Esophagus muscularis mucosa (tissue), 4 donors: Measurements from ENCODE around the gene AGFG1. TPM values are rescaled to one million over a fixed set of nuclear protein-coding genes. Genes with fewer than 3 reads are reported as not detected.

Source experiments
- DNase-seq: peaks from one replicate; pipeline ENCODE4 v3.0.0-alpha.2; 2017; ENCODE audit errors: extremely low spot score
- H3K27ac ChIP-seq, 4 donors: fragments of 200-600 bp; sonication (generic); replicated peaks in 1 of 4; 1 replicate in 3 of 4; 2 replicates in 1 of 4; pipeline ENCODE4 v1.5.1; 2016 to 2019; ENCODE audit warnings: mild to moderate bottlenecking in 1 of 4
- H3K27me3 ChIP-seq, 4 donors: fragments of 200-600 bp; sonication (generic); one replicate each; pipeline versions ENCODE4 v1.5.1 to v1.6.0; 2016 to 2019
- H3K36me3 ChIP-seq, 4 donors: fragments of 200-600 bp; sonication (generic); one replicate each; pipeline ENCODE4 v1.5.1; 2016 to 2019
- H3K4me1 ChIP-seq, 4 donors: fragments of 200-600 bp; sonication (generic); one replicate each; pipeline ENCODE4 v1.5.1; 2016 to 2019
- H3K4me3 ChIP-seq, 4 donors: fragments of 200-600 bp; sonication (generic); 1 replicate in 2 of 4; 2 replicates in 2 of 4; pipeline ENCODE4 v1.5.1; 2016 to 2019; ENCODE audit warnings: mild to moderate bottlenecking in 4 of 4, moderate library complexity in 1 of 4
- H3K9me3 ChIP-seq, 4 donors: fragments of 200-600 bp; sonication (generic); 1 replicate in 3 of 4; 2 replicates in 1 of 4; pipeline ENCODE4 v1.5.1; 2016 to 2019
- EP300 ChIP-seq: sonication (generic); formaldehyde crosslinking; IDR thresholded peaks from one replicate; pipeline ENCODE4 v1.6.1; 2017; ENCODE audit warnings: antibody characterized with exemption
- POLR2A ChIP-seq: fragments of 450-650 bp; IDR thresholded peaks from one replicate; pipeline ENCODE4 v1.6.1; 2017; ENCODE audit warnings: antibody characterized with exemption, moderate library complexity, mild to moderate bottlenecking, low read depth
- POLR2AphosphoS5 ChIP-seq, 2 donors: sonication (generic); formaldehyde crosslinking; IDR thresholded peaks; one replicate each; pipeline ENCODE4 v1.6.1; 2017; ENCODE audit warnings: antibody characterized with exemption in 2 of 2
- WGBS: methylation state at CpG from one replicate; pipeline ENCODE4 v1.1.5; 2018; 5-methylcytosine and 5-hydroxymethylcytosine counted together
- intact Hi-C: fragments of 100-400 bp; cut with DNase I; formaldehyde crosslinking; loops from one replicate; pipeline ENCODE4 v1.15.1; 2023
- total RNA-seq, 4 donors: library from RNA; depleted of rRNA; stranded (reverse); fragments of >200 nt; gene quantifications; one replicate each; pipeline versions ENCODE4 v1.1.0 to v1.2.1, GENCODE V29; 2016
- TF ChIP-seq, protein P1 (sequence below), 3 experiments: fragments of 200-600 bp in 2 of 3; fragments of 450-650 bp in 1 of 3; sonication (generic) in 2 of 3; IDR thresholded peaks; one replicate each; pipeline ENCODE4 v1.5.1; 2017 to 2019; ENCODE audit warnings: antibody characterized with exemption in 3 of 3, mild to moderate bottlenecking in 2 of 3, moderate library complexity in 1 of 3

AGFG1 gene
- total RNA-seq, 4 donors from 2014 or later: 27.4 to 73.4 (median 52.7) TPM

- H3K27ac ChIP-seq: no peak overlapping the region
- H3K36me3 ChIP-seq: no peaks in the 10 kb centered on the region
- no peaks in the 10 kb centered on the region for H3K27me3 ChIP-seq
- no peak for DNase-seq
- intact Hi-C loops: loop anchor here (5.0 kb wide), 1 partner anchor 35 kb away; no protein-coding TSS in a partner anchor
- peaks cover 7 to 55% (median 46%) of the 10 kb centered on the region in 4 donors for H3K4me1 ChIP-seq
- no peaks in the 10 kb centered on the region for H3K9me3 ChIP-seq
- H3K4me3 ChIP-seq: no peak overlapping the region
- no peak for TF ChIP-seq EP300
- TF ChIP-seq POLR2AphosphoS5 (IDR thresholded peaks at IDR 0.05): no peak
- TF ChIP-seq POLR2A: no peak
- TF ChIP-seq, protein P1, sequence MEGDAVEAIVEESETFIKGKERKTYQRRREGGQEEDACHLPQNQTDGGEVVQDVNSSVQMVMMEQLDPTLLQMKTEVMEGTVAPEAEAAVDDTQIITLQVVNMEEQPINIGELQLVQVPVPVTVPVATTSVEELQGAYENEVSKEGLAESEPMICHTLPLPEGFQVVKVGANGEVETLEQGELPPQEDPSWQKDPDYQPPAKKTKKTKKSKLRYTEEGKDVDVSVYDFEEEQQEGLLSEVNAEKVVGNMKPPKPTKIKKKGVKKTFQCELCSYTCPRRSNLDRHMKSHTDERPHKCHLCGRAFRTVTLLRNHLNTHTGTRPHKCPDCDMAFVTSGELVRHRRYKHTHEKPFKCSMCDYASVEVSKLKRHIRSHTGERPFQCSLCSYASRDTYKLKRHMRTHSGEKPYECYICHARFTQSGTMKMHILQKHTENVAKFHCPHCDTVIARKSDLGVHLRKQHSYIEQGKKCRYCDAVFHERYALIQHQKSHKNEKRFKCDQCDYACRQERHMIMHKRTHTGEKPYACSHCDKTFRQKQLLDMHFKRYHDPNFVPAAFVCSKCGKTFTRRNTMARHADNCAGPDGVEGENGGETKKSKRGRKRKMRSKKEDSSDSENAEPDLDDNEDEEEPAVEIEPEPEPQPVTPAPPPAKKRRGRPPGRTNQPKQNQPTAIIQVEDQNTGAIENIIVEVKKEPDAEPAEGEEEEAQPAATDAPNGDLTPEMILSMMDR (IDR thresholded peaks at IDR 0.05): no peak
- 91% methylated on average over 1 of the region's 1 CpG for WGBS
These were observed 10.8 kb downstream of the AGFG1 start for GRCh38 chr2:227482638-227483340.

DNA sequence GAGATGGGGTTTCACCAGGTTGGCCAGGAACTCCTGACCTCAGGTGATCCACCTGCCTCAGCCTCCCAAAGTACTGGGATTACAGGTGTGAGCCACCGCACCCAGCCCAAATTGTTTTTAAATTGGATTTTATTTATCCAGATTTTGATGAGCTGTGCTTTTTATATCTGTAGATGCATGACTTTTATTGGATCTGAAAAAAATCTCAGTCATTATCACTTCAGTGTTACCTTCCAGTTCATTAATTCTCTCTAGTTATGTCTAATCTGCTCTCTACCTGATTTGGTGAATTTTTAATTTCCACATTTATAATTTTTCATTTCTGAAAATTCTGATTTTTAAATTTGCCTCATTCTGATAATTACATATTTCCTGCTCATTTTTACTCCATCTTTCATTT lies 13.5 kb downstream of the AGFG1 start:
- Histone ChIP-seq H3K9me3 (no peaks in the 10 kb centered on the region), H3K27ac (no peak overlapping the region), H3K4me1 (peaks cover 8 to 39% (median 30%) of the 10 kb centered on the region in 4 donors), H3K4me3 (no peak overlapping the region), H3K36me3 (no peaks in the 10 kb centered on the region), H3K27me3 (no peaks in the 10 kb centered on the region)
- TF ChIP-seq POLR2AphosphoS5 (IDR thresholded peaks at IDR 0.05) (no peak), EP300 (no peak), POLR2A (no peak)
- TF ChIP-seq, protein P1 (IDR thresholded peaks at IDR 0.05): no peak
- intact Hi-C loops: no loop called here
- no peak for DNase-seq
- 100% methylated on average over 1 of the region's 1 CpG for WGBS

DNA sequence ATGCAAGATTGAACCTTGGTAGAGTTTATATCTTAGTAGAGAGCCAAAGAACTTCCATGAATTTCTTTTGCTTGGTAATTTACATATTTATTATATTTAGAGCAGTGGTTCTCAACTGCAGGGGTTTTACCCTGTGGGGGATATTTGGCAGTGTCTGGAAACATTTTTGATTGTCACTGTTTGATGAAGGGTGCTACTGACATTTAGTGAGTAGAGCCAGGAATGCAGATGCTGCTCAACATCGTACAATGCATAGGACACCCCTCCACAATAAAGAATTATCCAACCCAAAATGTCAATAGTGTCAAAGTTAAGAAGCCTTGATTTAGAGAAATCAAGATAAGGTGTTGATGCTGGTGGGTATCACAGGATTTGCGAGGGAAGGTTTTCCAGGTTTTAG lies 14.7 kb downstream of the AGFG1 start:
- DNase-seq: no peak
- no peaks in the 10 kb centered on the region for H3K9me3 ChIP-seq
- H3K27me3 ChIP-seq: no peaks in the 10 kb centered on the region
- H3K27ac ChIP-seq: no peak overlapping the region
- TF ChIP-seq EP300 (no peak), POLR2A (no peak), POLR2AphosphoS5 (IDR thresholded peaks at IDR 0.05) (no peak)
- TF ChIP-seq, protein P1 (IDR thresholded peaks at IDR 0.05): no peak
- H3K36me3 ChIP-seq: no peaks in the 10 kb centered on the region
- no peak overlapping the region for H3K4me3 ChIP-seq
- 95% methylated on average over 2 of the region's 2 CpGs for WGBS
- intact Hi-C loops: no loop called here
- peaks cover 8 to 31% (median 20%) of the 10 kb centered on the region in 4 donors for H3K4me1 ChIP-seq

DNA sequence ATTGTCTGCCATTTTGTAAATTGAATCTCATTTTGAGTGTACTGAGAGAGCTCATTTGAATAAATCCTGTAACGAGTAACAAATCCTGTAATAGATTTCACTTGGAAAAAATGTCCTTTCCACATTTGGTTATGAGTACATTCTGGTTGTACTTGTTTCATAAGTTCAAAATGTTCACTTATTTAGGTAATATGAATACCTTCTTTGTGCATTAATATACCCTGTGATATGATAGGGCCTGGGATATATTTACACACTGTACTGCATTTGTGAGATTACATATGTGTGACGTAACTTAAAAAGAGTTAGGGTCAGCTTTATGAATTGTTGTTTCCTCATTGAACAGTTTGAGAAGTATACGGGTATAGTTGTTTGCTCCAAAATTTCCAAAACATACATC lies 16.1 kb downstream of the AGFG1 start:
- WGBS: 89% methylated on average over 3 of the region's 3 CpGs
- Histone ChIP-seq H3K9me3 (no peaks in the 10 kb centered on the region), H3K4me1 (peaks cover 8 to 23% (median 11%) of the 10 kb centered on the region in 4 donors), H3K36me3 (peaks cover 0 to 7% (median 0%) of the 10 kb centered on the region in 4 donors), H3K27me3 (no peaks in the 10 kb centered on the region), H3K27ac (no peak overlapping the region), H3K4me3 (no peak overlapping the region)
- DNase-seq: no peak
- TF ChIP-seq, protein P1 (IDR thresholded peaks at IDR 0.05): no peak
- TF ChIP-seq EP300 (no peak), POLR2AphosphoS5 (IDR thresholded peaks at IDR 0.05) (no peak), POLR2A (no peak)
- intact Hi-C loops: no loop called here
